GM12874 (cell line): Measurements from ENCODE around the gene AGAP1.

Experiments
- TF ChIP-seq, protein P1 (sequence below): IDR thresholded peaks from 2 replicates; pipeline ENCODE4 v1.5.1; 2011; ENCODE audit warnings: low read depth, mild to moderate bottlenecking, control low read depth, low read length, moderate library complexity; ENCODE audit not compliant: insufficient read depth

AGAP1 gene

DNA sequence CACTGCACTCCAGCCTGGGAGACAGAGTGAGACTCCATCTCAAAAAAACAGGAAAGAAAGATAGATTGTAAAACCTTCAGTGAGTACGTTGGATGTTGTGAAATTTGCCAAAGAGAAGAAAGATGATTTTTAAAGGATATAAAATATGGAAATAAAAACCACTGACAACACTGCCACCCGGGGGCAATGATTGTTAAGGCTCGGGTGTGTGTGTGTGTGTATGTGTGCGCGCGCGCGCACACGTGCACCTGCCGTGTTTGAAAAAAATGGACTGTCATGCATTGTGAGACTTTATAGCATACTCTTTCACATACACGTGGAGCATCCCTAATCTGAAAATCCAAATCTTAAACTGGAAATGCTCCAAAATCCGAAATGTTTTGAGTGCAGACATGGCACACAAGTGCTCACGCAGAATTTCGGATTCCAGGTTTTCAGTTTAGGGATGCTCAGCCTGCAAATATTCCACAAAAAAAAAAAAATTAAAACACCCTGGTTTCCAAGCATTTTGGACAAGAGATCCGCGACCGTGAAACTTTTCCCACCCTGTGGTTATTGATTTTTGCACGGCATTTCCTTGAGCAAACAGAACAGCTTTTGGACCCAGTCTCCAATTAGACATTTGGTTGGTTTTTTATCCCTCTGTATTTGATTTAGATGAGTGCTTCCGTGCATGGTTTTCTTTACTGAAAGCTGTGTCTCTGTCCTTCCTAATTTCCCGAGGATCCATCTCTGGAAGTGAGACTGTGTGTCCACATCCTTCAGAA, 269.2 kb downstream of the AGAP1 start:
- TF ChIP-seq, protein P1, sequence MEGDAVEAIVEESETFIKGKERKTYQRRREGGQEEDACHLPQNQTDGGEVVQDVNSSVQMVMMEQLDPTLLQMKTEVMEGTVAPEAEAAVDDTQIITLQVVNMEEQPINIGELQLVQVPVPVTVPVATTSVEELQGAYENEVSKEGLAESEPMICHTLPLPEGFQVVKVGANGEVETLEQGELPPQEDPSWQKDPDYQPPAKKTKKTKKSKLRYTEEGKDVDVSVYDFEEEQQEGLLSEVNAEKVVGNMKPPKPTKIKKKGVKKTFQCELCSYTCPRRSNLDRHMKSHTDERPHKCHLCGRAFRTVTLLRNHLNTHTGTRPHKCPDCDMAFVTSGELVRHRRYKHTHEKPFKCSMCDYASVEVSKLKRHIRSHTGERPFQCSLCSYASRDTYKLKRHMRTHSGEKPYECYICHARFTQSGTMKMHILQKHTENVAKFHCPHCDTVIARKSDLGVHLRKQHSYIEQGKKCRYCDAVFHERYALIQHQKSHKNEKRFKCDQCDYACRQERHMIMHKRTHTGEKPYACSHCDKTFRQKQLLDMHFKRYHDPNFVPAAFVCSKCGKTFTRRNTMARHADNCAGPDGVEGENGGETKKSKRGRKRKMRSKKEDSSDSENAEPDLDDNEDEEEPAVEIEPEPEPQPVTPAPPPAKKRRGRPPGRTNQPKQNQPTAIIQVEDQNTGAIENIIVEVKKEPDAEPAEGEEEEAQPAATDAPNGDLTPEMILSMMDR, result no peak

DNA sequence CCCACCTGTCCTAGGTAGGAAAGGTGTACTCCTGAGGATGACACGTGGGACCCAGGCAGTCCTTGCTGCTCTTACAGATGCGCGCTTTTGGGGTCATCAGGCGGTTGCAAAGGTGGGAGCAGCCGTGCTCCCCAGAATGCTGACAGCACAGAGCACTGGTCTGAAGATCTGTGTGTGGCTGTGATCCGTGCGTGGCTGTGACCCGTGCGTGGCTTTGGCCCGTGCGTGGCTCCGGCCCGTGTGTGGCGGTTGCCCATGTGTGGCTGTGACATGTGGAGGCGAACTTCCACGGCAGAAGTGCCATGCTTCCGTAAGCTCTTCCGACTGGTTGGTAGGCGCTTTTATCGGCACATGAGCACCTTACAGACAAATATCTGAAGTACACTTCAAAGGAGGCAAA, 270.0 kb downstream of the AGAP1 start:
- TF ChIP-seq, protein P1, result no peak

DNA sequence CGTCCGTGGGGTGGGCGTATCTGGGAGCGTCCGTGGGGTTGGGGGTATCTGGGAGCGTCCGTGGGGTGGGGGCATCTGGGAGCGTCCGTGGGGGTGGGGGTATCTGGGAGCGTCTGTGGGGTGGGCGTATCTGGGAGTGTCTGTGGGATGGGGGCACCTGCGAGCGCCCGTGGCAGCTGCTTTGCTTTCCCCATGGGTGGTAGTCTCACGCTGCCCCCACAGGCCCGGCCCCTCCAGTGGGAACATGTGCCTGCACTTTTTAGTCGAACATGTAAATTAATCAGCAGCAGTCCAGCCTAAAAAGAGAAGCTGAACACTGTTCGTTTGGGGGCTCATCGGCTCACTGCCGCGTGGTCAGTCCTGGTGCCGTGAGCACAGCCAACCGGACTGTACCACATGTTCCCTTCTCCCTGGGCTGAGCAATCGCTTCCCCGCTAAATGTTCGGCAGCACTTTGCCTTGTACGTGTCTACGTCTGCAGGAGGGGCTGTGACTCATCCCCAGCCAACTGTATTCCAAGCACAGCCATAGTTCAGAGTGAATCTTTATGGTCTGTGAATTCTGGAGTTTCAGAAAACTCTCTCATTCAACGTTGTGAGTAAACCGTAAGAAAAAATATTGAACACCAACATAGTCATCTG, 271.5 kb downstream of the AGAP1 start:
- TF ChIP-seq, protein P1, result no peak

DNA sequence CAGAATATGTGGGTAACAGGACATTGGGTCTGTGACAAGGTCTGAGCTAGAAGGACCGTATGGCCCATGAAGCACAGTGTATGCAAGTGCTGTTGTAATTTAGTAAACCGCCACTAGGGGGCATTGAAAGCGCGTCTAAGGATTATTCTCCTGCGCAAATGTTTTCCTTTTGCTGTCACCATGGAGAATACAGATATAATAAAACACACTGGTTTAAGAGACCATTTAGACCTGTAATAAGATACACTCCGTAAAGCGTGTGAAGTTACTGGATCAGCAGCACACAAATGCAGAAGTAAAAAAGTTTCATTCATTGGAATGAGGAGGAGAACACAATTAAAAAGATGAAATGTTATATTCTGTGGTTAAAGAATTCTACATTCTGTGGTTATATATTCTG, 272.4 kb downstream of the AGAP1 start:
- TF ChIP-seq, protein P1, result peak; percentile 74

DNA sequence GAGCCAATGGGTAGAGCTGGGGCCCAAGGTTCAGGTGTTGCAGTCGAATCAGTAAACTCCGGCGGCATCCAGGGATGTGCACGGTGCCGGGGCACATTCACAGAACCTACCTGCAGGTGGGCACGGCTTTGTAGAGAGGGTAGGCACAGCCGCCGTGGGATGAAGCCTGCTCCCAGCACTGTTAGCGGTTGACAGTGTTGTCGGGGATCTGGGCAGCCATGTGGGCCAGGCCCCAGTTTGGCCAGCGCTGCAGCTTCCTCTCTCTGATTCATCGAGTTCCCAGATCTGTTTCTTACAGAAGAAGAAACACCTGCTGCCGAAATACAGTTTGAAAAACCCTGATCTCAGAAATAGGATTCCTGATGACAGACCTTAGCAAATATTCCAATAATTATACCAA, 274.8 kb downstream of the AGAP1 start:
- TF ChIP-seq, protein P1, result no peak

DNA sequence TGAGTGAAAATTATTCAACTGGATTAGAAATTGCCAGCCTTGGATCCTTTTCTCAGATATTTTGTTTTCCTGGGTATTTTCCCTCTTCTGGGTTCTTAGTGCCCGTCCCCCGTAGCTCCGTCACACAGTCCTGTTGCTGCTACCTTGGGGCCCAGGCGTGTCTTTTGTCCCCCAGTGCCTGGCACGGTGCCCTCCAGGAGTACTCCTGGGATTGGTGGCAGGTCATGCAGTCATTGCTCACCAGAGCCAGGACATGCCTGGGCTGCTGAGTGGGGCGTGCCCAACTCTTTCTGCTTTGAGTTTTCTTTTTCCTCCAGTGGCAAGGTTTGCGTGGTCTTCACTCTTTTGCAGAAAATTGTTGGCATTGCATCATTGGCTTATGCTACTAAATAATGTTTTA, 275.2 kb downstream of the AGAP1 start:
- TF ChIP-seq, protein P1, result no peak

DNA sequence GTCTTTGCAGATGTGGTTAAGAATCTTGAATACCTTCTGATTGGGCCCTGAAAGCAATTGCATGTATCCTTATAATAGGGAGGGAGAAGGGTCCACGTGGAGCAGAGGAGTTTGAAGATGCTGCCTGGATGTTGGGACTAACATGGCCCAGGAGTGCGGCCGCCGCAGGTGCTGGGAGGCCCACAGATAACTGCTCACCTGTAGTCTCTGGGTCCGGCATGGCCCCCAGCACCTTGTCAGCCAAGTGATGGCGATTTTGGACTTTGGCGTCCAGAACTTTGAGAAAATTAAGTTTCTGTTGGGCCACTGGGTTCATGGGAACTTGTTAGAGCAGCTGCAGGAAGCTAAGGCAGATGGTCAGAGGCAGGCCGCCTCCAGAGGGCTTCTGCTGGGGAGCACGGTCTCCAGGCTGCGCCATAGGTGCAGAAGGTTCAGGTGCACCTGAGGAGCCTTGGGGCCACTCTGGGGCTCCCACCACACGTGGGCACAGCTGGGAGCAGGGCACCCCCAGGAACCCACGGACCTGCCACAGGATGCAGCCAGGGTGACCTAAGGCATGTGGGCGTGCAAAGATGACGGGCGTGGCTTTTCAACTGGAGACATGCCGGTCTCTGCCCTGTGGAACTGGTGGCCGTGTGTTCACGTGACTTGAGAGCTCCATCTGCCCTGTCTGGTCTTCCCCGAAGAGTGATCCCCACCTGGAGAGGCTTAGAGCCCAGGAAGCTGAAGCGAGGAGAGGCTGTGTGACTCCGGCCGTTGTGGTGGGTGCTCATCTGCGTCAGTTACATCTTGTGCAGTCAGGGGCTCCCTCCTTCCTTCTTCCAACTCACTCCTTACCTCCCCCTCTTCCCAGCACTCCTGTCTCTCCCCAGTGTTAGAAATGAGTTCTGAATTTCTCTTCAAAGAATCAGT, 277.3 kb downstream of the AGAP1 start:
- TF ChIP-seq, protein P1, result no peak
